ENCODE data around the gene GAS7.
"Not testable (repeated sequence)": the region's sequence is repeated elsewhere in the genome, so short reads cannot be mapped to it uniquely, and the experiment has no call there.

GAS7 gene

GRCh38 chr17:10109146-10109545, 89.3 kb downstream of the GAS7 start:
- DNase-seq (ENCODE audit: low spot score) = no peak

DNA sequence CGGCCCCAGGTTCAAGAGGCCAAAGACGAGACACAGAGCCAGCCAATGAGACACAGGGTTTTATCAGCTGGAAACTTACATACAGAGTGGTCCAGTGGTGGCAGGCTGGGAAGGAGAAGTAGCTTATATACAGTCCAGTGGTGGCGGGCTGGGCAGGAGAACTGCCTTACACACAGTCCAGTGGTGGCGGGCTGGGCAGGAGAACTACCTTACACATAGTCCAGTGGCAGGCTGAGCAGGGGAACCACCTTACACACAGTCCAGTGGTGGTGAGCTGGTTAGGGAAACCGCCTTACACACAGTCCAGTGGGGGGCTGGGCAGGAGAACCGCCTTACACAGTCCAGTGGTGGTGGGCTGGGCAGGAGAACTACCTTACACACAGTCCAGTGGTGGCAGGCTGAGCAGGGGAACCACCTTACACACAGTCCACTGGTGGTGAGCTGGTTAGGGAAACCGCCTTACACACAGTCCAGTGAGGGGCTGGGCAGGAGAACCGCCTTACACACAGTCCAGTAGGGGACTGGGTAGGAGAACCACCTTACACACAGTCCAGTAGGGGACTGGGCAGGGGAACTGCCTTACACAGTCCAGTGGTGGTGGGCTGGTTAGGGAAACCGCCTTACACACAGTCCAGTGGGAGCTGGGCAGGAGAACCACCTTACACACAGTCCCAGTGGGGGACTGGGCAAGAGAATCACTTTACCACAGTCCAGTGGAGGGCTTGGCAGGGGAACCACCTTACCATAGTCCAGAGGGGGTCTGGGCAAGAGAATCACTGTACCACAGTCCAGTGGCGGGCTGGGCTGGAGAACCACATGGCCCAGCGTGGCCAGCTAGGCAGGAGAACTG, 90.9 kb downstream of the GAS7 start:
- no peak for DNase-seq (ENCODE audit: low spot score)

GRCh38 chr17:10106067-10106466, 92.3 kb downstream of the GAS7 start:
- no peak for DNase-seq (ENCODE audit: low spot score)

DNA sequence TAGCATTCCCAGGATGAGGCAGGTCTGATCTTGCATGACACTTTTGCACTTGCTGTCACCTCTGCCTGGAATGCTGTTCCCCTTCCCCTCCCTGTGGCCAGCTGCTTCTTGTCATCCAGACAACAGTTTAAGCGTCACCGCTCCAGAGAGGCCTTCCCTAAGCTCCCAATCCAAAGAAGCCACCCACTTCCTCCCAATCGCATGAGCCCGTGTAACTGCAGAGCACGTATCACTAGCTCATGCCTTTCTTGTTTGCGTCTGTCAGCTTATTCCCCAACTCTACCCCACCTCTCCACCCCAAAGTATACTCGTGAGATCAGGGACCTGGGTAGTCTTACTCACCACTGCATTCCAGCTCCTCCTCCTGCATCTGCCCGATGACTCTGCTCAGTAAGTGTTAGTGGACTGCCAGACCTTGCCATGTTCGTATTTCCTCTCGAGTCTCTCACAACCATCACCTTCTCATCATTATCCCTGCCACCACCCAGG, 92.8 kb downstream of the GAS7 start:
- no peak for DNase-seq (ENCODE audit: low spot score)

DNA sequence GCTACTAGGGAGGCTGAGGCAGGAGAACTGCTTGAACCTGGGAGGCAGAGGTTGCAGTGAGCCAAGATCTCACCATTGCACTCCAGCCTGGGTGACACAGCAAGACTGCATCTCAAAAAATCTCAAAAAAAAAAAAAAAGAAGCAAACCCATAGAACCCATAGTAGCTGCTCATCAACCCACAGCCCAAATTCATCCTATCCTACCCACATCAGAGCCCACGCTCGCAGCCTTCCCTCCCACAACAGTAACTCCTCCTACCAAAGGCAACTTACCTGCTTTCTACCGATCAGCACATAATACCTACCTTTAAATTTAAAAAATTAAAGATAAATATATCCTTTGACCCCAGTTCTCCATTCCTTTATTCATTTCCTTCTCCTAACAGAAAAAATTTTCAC, 94.7 kb downstream of the GAS7 start:
- no peak for DNase-seq (ENCODE audit: low spot score)

DNA sequence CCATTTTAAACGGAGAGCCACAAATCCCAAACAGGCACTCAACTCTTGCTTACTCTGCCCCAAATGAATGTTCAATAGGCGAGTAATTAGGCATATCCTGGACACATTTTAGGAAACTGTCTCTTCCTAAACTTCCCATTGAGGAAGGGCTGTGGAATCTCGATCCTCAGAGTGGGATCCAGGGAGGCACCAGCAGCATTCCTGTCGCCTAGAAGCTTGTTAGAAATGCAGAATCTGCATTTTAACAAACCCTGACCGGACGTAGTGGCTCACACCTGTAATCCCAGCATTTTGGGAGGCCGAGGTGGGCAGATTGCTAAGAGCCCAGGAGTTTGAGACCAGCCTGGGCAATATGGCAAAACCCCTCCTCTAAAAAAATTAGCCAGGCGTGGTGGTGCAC, 95.6 kb downstream of the GAS7 start:
- DNase-seq (ENCODE audit: low spot score) = no peak

- DNase-seq (ENCODE audit: low spot score) = no peak
Observed at GRCh38 chr17:10099051-10099571, 99.3 kb downstream of the GAS7 start.

GRCh38 chr17:10096596-10096995, 101.8 kb downstream of the GAS7 start:
- no peak for DNase-seq (ENCODE audit: low spot score)

- DNase-seq (ENCODE audit: low spot score) = not testable (repeated sequence)
Observed at GRCh38 chr17:10095295-10095694, 103.1 kb downstream of the GAS7 start.

DNA sequence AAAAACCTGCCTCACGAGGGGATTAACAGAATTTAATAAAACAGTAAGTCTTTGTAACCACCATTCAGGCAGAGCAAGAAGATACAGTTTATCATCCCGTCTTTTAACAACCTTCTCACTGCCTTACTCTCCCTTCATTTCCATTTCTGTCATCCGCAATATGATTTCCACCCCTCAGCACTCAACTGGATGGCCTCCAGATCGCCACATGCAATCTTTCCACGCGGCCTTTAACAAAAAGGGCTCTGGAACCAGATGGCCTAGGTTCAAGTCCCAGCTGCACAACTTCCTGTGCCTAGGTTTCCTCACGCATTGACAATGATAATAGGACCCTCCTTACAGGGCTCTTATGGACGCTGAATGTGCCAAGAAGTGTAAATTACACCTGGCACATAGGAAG, 103.6 kb downstream of the GAS7 start:
- DNase-seq (ENCODE audit: low spot score) = no peak

- no peak for DNase-seq (ENCODE audit: low spot score)
Observed at GRCh38 chr17:10092595-10092994, 105.8 kb downstream of the GAS7 start.

- no peak for DNase-seq (ENCODE audit: low spot score)
Observed at GRCh38 chr17:10091046-10091445, 107.4 kb downstream of the GAS7 start.

DNA sequence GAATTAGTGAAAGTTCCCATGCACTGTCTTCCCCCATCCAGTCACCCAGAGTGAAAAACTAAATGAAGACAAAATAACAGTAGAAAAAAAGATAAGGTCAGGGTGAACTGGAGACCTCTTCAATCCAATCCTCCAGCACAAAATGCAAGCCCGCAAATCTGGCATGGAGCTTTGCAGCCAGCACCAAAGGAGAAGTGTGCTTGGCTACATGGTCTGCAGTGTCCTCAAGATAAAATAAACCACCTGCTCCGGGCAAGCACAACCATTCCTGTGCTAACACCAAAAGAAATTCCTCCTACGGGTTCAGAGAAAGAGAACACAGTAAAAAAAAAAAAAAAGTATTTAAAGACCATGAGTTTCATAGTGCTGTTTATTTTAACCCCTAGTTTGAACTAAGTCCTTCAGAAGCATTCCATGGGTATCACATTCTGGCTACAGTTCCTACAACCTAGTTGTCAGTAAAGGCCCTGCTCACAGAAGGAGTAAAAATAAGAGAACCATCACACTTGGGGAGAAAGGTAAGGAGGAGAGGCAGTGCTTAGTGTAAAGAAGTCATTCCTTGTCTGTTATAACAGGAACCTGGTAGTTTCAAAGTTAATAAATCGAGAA, 109.1 kb downstream of the GAS7 start:
- DNase-seq (ENCODE audit: low spot score) = no peak

GRCh38 chr17:10088444-10088843, 110.0 kb downstream of the GAS7 start:
- DNase-seq (ENCODE audit: low spot score) = no peak

DNA sequence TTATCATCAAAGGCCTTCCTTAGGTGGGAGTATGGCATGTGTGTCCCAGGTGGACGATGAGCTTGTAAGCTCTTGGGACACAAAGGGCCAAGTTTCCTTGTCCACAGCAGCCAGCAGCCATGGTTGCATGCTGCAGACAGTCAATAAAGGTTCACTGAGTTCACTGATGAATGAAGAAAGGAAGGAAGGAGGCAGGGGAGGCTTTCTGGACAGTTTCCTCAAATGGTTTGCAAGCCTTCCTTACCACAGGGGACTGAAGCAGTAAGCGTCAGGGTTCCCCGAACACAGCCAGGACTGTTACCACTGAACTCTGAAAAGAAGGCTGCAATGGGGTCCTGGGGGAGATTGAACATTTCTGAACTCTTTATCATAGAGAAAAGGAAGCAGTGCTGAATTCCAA, 111.1 kb downstream of the GAS7 start:
- no peak for DNase-seq (ENCODE audit: low spot score)

- DNase-seq (ENCODE audit: low spot score) = no peak
Observed at GRCh38 chr17:10083864-10084263, 114.5 kb downstream of the GAS7 start.

- no peak for DNase-seq (ENCODE audit: low spot score)
Observed at GRCh38 chr17:10082795-10083194, 115.6 kb downstream of the GAS7 start.

- DNase-seq (ENCODE audit: low spot score) = peak; percentile 30
Observed at GRCh38 chr17:10081571-10082169, 116.7 kb downstream of the GAS7 start.

DNA sequence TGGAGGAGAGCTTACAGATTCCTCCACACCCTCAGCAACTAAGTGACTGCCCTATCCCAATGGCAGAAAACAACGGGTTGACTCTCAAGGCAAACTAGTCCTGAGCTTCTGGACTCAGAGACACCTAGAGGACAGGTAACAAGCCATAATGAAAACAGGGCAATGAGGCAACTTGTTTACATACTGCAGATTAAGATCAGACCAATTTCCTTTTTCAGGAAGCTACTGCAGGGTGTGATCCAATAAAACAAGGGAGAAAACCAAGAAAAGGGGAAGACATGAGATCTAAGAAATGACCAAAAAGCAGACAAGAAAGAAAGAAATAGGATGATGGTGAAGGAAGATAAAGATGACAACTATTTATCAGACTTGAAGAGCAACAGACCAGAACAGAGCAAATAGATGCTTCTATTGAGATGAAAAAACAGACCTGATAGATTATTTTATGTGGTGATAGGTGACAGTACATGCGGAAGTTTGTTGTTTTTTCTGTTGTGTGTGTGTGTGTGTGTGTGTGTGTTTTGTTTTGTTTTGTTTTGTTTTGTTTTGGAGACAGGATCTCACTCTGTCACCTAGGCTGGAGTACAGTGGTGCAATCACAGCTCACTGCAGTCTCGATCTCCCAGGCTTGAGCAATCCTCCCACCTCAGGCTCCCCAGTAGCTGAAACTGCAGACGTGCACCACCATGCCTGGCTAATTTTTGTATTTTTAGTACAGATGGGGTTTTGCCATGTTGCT, 120.7 kb downstream of the GAS7 start:
- peak; percentile 13 for DNase-seq (ENCODE audit: low spot score)

DNA sequence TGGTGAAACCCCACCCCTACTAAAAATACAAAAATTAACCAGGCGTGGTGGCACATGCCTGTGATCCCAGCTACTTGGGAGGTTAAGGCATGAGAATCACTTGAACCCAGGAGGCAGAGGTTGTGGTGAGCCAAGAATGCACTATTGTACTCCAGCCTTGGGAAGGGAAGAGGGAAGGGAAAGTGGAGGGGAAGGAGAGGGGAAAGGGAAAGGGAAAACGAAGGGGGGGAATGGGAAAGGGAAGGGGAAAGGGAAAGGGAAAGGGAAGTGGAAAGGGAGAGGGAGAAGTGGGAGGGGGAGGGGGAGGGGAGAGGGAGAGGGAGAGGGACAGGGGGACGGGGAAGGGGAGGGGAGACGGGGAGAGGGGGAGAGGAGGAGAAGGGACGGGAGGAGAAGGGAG, 122.5 kb downstream of the GAS7 start:
- no peak for DNase-seq (ENCODE audit: low spot score)

GRCh38 chr17:10073941-10074340, 124.5 kb downstream of the GAS7 start:
- no peak for DNase-seq (ENCODE audit: low spot score)

All from CD4-positive, alpha-beta T cell treated with Interleukin-2 at 100 ng/mL for 4 hours (primary cell).